Astrocyte of the spinal cord (primary cell): ENCODE data around the gene PDE4C.

Source experiments
- DNase-seq: peaks from one replicate; pipeline ENCODE4 v3.0.0; 2011; ENCODE audit warnings: low read depth, low spot score
- H3K4me3 ChIP-seq: 2 replicates; pipeline ENCODE4 v1.5.1; 2011; ENCODE audit warnings: low read depth, mild to moderate bottlenecking, low read length, moderate library complexity
- CTCF ChIP-seq: IDR thresholded peaks from 2 replicates; pipeline ENCODE4 v1.5.1; 2012; ENCODE audit warnings: low read depth, mild to moderate bottlenecking, low read length, inconsistent platforms
- in situ Hi-C: cut with HindIII; loops from 2 replicates; pipeline ENCODE4 v1.10.0; 2017; ENCODE audit warnings: low sequenced_read_pairs

PDE4C gene

DNA sequence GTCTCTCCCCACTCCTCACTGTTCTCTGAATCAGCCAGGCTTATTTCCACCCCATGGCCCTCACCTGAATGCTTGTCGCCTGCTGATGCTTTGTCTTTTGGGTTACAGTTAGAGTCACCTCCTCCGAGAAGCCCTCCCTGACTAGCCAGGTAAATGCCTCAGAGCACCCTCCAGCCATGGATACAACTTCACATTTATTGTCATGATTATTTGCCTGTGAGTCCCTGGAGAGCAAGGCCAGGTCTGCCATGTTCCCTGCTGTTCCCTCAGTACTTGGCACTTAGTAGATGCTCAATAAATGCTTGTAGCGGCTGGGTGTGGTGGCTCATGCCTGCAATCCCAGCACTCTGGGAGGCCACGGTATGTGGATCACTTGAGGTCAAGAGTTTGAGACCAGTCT is 3.7 kb upstream of the PDE4C start:
- DNase-seq, result no peak
- in situ Hi-C loops, result no loop called here
- H3K4me3 ChIP-seq, result no peak overlapping the region
- TF ChIP-seq CTCF, result no peak

GRCh38 chr19:18229474-18229873 is 3.2 kb upstream of the PDE4C start:
- peak; percentile 48 for TF ChIP-seq CTCF
- in situ Hi-C loops, result no loop called here
- DNase-seq, result no peak
- no peak overlapping the region for H3K4me3 ChIP-seq

- no peak for TF ChIP-seq CTCF
- in situ Hi-C loops, result no loop called here
- DNase-seq, result no peak
- no peak overlapping the region for H3K4me3 ChIP-seq
Observed at GRCh38 chr19:18227781-18228271, 1.6 kb upstream of the PDE4C start.

- in situ Hi-C loops, result no loop called here
- no peak overlapping the region for H3K4me3 ChIP-seq
- no peak for TF ChIP-seq CTCF
- no peak for DNase-seq
Observed at GRCh38 chr19:18226956-18227780, 930 bp upstream of the PDE4C start.

GRCh38 chr19:18225355-18225701 is 910 bp downstream of the PDE4C start:
- no peak overlapping the region for H3K4me3 ChIP-seq
- DNase-seq, result no peak
- in situ Hi-C loops, result no loop called here
- no peak for TF ChIP-seq CTCF

GRCh38 chr19:18224525-18225354 is 1.5 kb downstream of the PDE4C start:
- in situ Hi-C loops, result no loop called here
- no peak for TF ChIP-seq CTCF
- peak; percentile 99 for DNase-seq
- peak overlapping the region; percentile 42 for H3K4me3 ChIP-seq
